PC-9 (cell line): ENCODE results near the gene GZMM.

Source experiments
- CTCF ChIP-seq: fragments of 200-600 bp; sonication (generic); conservative IDR thresholded peaks from 2 replicates; pipeline ENCODE4 v1.6.1; 2017; ENCODE audit warnings: mixed run types, antibody characterized with exemption, mild to moderate bottlenecking, moderate library complexity
- EZH2 ChIP-seq: fragments of 200-600 bp; sonication (generic); IDR thresholded peaks from 2 replicates; pipeline ENCODE4 v1.8.0; 2017; ENCODE audit warnings: antibody characterized with exemption, low read depth

- TF ChIP-seq EZH2 (no peak), CTCF (no peak)
These were observed 5.3 kb downstream of the GZMM start for GRCh38 chr19:548886-549830.
